Liver (tissue), 3 donors: ENCODE results near the gene JPH3.

ENCODE experiments used
- EGR1 ChIP-seq, 2 donors: IDR thresholded peaks; 2 replicates each; pipeline ENCODE4 v1.6.1; 2016 to 2018; ENCODE audit warnings: antibody characterized with exemption in 2 of 2, low read depth in 2 of 2
- GABPA ChIP-seq, 2 donors: IDR thresholded peaks in 1 of 2; conservative IDR thresholded peaks in 1 of 2; 2 replicates each; pipeline ENCODE4 v1.6.1; 2016; ENCODE audit warnings: antibody characterized with exemption in 2 of 2, mild to moderate bottlenecking in 1 of 2, moderate library complexity in 1 of 2
- HNF4A ChIP-seq, 2 donors: conservative IDR thresholded peaks; 2 replicates each; pipeline ENCODE4 v1.6.1; 2016; ENCODE audit warnings: antibody characterized with exemption in 2 of 2, mild to moderate bottlenecking in 2 of 2
- HNF4G ChIP-seq: IDR thresholded peaks from 2 replicates; pipeline ENCODE4 v1.6.1; 2016; ENCODE audit warnings: antibody characterized with exemption
- JUND ChIP-seq, 2 donors: IDR thresholded peaks; 2 replicates each; pipeline ENCODE4 v1.6.1; 2016; ENCODE audit warnings: antibody characterized with exemption in 2 of 2
- NR2F2 ChIP-seq: IDR thresholded peaks from 2 replicates; pipeline ENCODE4 v1.6.1; 2016; ENCODE audit warnings: antibody characterized with exemption
- RAD21 ChIP-seq, 2 donors: IDR thresholded peaks; 2 replicates each; pipeline ENCODE4 v1.6.1; 2016; ENCODE audit warnings: antibody characterized with exemption in 2 of 2, mild to moderate bottlenecking in 2 of 2
- TAF1 ChIP-seq: conservative IDR thresholded peaks from 2 replicates; pipeline ENCODE4 v1.6.1; 2016; ENCODE audit warnings: antibody characterized with exemption, mild to moderate bottlenecking
- YY1 ChIP-seq: IDR thresholded peaks from 2 replicates; pipeline ENCODE4 v1.6.1; 2016; ENCODE audit warnings: antibody characterized with exemption, mild to moderate bottlenecking
- TF ChIP-seq, protein P1 (sequence below): fragments of 150-350 bp; IDR thresholded peaks from 2 replicates; pipeline ENCODE4 v1.5.1; 2017; ENCODE audit warnings: improper control_type of control experiment, low read depth, low read length; ENCODE audit not compliant: missing input control
- TF ChIP-seq, protein P2 (sequence below): IDR thresholded peaks from 2 replicates; pipeline ENCODE4 v1.6.1; 2016; ENCODE audit warnings: antibody characterized with exemption, mild to moderate bottlenecking
- TF ChIP-seq, protein P3 (sequence below): IDR thresholded peaks from 2 replicates; pipeline ENCODE4 v1.6.1; 2016; ENCODE audit warnings: antibody characterized with exemption
- TF ChIP-seq, protein P4 (sequence below): IDR thresholded peaks from 2 replicates; pipeline ENCODE4 v1.6.1; 2016; ENCODE audit warnings: antibody characterized with exemption
- donor health status: healthy.
- donor health status: healthy.

DNA sequence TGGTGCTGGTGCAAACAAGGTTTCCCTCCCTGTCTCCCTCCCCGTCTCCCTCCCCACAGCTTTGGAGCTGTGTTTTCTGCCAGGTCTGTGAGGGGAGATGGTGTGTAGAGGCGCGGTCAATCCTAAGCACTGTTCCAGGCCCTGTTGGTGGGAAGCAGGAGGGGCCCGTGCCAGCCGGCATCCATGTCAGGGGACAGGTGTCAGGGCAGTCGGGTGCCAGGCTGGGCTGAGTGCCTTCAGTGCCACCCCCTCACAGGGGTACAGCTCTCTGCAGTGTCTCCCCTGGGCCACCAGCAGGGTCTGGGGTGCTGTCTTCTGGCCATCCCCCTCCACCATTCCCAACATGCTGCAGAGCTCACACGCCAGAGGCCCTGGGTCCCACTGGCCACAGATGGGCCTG is 89.9 kb downstream of the JPH3 start:
- TF ChIP-seq HNF4G: no peak
- TF ChIP-seq, protein P1, sequence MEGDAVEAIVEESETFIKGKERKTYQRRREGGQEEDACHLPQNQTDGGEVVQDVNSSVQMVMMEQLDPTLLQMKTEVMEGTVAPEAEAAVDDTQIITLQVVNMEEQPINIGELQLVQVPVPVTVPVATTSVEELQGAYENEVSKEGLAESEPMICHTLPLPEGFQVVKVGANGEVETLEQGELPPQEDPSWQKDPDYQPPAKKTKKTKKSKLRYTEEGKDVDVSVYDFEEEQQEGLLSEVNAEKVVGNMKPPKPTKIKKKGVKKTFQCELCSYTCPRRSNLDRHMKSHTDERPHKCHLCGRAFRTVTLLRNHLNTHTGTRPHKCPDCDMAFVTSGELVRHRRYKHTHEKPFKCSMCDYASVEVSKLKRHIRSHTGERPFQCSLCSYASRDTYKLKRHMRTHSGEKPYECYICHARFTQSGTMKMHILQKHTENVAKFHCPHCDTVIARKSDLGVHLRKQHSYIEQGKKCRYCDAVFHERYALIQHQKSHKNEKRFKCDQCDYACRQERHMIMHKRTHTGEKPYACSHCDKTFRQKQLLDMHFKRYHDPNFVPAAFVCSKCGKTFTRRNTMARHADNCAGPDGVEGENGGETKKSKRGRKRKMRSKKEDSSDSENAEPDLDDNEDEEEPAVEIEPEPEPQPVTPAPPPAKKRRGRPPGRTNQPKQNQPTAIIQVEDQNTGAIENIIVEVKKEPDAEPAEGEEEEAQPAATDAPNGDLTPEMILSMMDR: no peak
- TF ChIP-seq, protein P2, sequence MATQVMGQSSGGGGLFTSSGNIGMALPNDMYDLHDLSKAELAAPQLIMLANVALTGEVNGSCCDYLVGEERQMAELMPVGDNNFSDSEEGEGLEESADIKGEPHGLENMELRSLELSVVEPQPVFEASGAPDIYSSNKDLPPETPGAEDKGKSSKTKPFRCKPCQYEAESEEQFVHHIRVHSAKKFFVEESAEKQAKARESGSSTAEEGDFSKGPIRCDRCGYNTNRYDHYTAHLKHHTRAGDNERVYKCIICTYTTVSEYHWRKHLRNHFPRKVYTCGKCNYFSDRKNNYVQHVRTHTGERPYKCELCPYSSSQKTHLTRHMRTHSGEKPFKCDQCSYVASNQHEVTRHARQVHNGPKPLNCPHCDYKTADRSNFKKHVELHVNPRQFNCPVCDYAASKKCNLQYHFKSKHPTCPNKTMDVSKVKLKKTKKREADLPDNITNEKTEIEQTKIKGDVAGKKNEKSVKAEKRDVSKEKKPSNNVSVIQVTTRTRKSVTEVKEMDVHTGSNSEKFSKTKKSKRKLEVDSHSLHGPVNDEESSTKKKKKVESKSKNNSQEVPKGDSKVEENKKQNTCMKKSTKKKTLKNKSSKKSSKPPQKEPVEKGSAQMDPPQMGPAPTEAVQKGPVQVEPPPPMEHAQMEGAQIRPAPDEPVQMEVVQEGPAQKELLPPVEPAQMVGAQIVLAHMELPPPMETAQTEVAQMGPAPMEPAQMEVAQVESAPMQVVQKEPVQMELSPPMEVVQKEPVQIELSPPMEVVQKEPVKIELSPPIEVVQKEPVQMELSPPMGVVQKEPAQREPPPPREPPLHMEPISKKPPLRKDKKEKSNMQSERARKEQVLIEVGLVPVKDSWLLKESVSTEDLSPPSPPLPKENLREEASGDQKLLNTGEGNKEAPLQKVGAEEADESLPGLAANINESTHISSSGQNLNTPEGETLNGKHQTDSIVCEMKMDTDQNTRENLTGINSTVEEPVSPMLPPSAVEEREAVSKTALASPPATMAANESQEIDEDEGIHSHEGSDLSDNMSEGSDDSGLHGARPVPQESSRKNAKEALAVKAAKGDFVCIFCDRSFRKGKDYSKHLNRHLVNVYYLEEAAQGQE: no peak
- no peak for TF ChIP-seq EGR1 (IDR thresholded peaks at IDR 0.05; ENCODE audit: low read depth in 2 of 2)
- no peak for TF ChIP-seq RAD21 (IDR thresholded peaks at IDR 0.05)
- no peak for TF ChIP-seq TAF1
- TF ChIP-seq HNF4A (conservative IDR thresholded peaks at IDR 0.05): no peak
- no peak for TF ChIP-seq JUND (IDR thresholded peaks at IDR 0.05)
- TF ChIP-seq, protein P3, sequence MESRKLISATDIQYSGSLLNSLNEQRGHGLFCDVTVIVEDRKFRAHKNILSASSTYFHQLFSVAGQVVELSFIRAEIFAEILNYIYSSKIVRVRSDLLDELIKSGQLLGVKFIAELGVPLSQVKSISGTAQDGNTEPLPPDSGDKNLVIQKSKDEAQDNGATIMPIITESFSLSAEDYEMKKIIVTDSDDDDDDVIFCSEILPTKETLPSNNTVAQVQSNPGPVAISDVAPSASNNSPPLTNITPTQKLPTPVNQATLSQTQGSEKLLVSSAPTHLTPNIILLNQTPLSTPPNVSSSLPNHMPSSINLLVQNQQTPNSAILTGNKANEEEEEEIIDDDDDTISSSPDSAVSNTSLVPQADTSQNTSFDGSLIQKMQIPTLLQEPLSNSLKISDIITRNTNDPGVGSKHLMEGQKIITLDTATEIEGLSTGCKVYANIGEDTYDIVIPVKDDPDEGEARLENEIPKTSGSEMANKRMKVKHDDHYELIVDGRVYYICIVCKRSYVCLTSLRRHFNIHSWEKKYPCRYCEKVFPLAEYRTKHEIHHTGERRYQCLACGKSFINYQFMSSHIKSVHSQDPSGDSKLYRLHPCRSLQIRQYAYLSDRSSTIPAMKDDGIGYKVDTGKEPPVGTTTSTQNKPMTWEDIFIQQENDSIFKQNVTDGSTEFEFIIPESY: no peak
- TF ChIP-seq YY1: no peak
- no peak for TF ChIP-seq NR2F2
- TF ChIP-seq, protein P4, sequence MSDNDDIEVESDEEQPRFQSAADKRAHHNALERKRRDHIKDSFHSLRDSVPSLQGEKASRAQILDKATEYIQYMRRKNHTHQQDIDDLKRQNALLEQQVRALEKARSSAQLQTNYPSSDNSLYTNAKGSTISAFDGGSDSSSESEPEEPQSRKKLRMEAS: no peak
- no peak for TF ChIP-seq GABPA (IDR thresholded peaks at IDR 0.05 in 1 of 2, conservative IDR thresholded peaks at IDR 0.05 in 1 of 2)
